K562 (cell line): Measurements from ENCODE around the gene CCDC137. TPM values are rescaled to one million over a fixed set of nuclear protein-coding genes. Genes with fewer than 3 reads are reported as not detected.
A peak's percentile ranks its signal among the peaks of the same experiment; 100 is the strongest.

ENCODE experiments used
- CBFB ChIP-seq: sonication (generic); formaldehyde crosslinking; IDR thresholded peaks from 2 replicates; pipeline ENCODE4 v1.4.0; 2020; ENCODE audit warnings: mild to moderate bottlenecking, missing genetic modification reagents
- CBX5 ChIP-seq: IDR thresholded peaks from 2 replicates; pipeline ENCODE4 v1.6.1; 2014; ENCODE audit warnings: low read depth, borderline replicate concordance
- FIP1L1 ChIP-seq: fragments of 200-400 bp; formaldehyde crosslinking; IDR thresholded peaks from 2 replicates; pipeline ENCODE4 v1.6.1; 2018; ENCODE audit warnings: mild to moderate bottlenecking, low read depth, low read length; ENCODE audit not compliant: poor library complexity, severe bottlenecking
- HDAC8 ChIP-seq: fragments of 450-650 bp; IDR thresholded peaks from 2 replicates; pipeline ENCODE4 v1.6.1; 2016; ENCODE audit warnings: mild to moderate bottlenecking, missing genetic modification characterization, moderate library complexity, missing compliant biosample characterization
- HNRNPH1 ChIP-seq: fragments of 200-400 bp; formaldehyde crosslinking; optimal IDR thresholded peaks from 2 replicates; pipeline ENCODE3; 2017; ENCODE audit warnings: low read depth, mild to moderate bottlenecking, low read length, moderate library complexity
- KLF13 ChIP-seq: fragments of 450-650 bp; IDR thresholded peaks from 2 replicates; pipeline ENCODE4 v1.6.1; 2016; ENCODE audit warnings: missing genetic modification characterization, low read depth, mild to moderate bottlenecking, missing compliant biosample characterization, moderate library complexity, borderline replicate concordance
- MYC ChIP-seq, 2 experiments: fragments of 250-450 bp in 1 of 2; sonication (Bioruptor Pico) in 1 of 2; IDR thresholded peaks; 2 replicates each; pipeline versions ENCODE4 v1.5.1 to v1.6.1; 2012 to 2021; ENCODE audit warnings: low read depth in 2 of 2, borderline replicate concordance in 1 of 2, improper control_type of control experiment in 1 of 2, low read length in 1 of 2, mild to moderate bottlenecking in 1 of 2, moderate library complexity in 1 of 2
- NCOA6 ChIP-seq: fragments of 450-650 bp; IDR thresholded peaks from 2 replicates; pipeline ENCODE4 v1.6.1; 2017; ENCODE audit warnings: mild to moderate bottlenecking
- NFIC ChIP-seq: fragments of 450-650 bp; IDR thresholded peaks from 2 replicates; pipeline ENCODE4 v1.6.1; 2017; ENCODE audit warnings: mild to moderate bottlenecking, inconsistent platforms
- POLR2AphosphoS2 ChIP-seq: IDR thresholded peaks from 2 replicates; pipeline ENCODE4 v1.6.1; 2012; ENCODE audit warnings: low read length, improper control_type of control experiment
- POLR2AphosphoS5 ChIP-seq: IDR thresholded peaks from 2 replicates; pipeline ENCODE4 v1.6.1; 2011; ENCODE audit warnings: mild to moderate bottlenecking, low read depth, low read length, moderate library complexity; ENCODE audit not compliant: control insufficient read depth, insufficient read depth
- RFX1 ChIP-seq: fragments of 450-650 bp; IDR thresholded peaks from 2 replicates; pipeline ENCODE4 v1.6.1; 2016; ENCODE audit warnings: mild to moderate bottlenecking, moderate library complexity
- SLC30A9 ChIP-seq: fragments of 250-450 bp; sonication (Bioruptor Pico); IDR thresholded peaks from 2 replicates; pipeline ENCODE4 v1.8.0; 2022; ENCODE audit warnings: mild to moderate bottlenecking, moderate library complexity
- SMARCE1 ChIP-seq: fragments of 450-650 bp; IDR thresholded peaks from 2 replicates; pipeline ENCODE4 v1.7.1; 2016; ENCODE audit warnings: mild to moderate bottlenecking
- XRCC4 ChIP-seq: IDR thresholded peaks from one replicate; pipeline ENCODE4 v1.6.1; 2011; ENCODE audit not compliant: insufficient read depth, insufficient read length; ENCODE audit errors: extremely low read depth
- ZFPM2 ChIP-seq: fragments of 250-450 bp; sonication (Bioruptor Pico); IDR thresholded peaks from 2 replicates; pipeline ENCODE4 v1.5.1; 2022; ENCODE audit warnings: mild to moderate bottlenecking
- ZNF584 ChIP-seq: fragments of 200-800 bp; sonication (Bioruptor generic); IDR thresholded peaks from 2 replicates; pipeline ENCODE4 v1.6.1; 2016; ENCODE audit warnings: low read depth, mild to moderate bottlenecking, missing genetic modification characterization, missing compliant biosample characterization
- polyA plus RNA-seq, 8 experiments: library from polyadenylated mRNA; depleted of rRNA in 4 of 8; stranded (reverse) in 5 of 8; unstranded in 3 of 8; fragments of >200 nt; fragmentation: Nextera tagmentation in 2 of 8; fragmentation: Illumina TruSeq in 1 of 8; extraction: Ambion mirVana in 2 of 8; extraction: Trizol in 1 of 8; gene quantifications; 2 replicates each; pipeline versions ENCODE4 v1.2.1 to v1.2.3, GENCODE V29; 2011 to 2014; ENCODE audit warnings: inconsistent platforms in 1 of 8, missing spikeins in 1 of 8
- total RNA-seq, 7 experiments: library from RNA; depleted of rRNA in 6 of 7; stranded (reverse); fragments of >200 nt in 6 of 7; fragmentation: Illumina TruSeq in 2 of 7; extraction: Trizol in 2 of 7; gene quantifications; 2 replicates each; pipeline versions ENCODE4 v1.2.1 to v1.2.3, GENCODE V29; 2011 to 2021; ENCODE audit warnings: low replicate concordance in 1 of 7
- TF ChIP-seq, protein P1 (sequence below): fragments of 450-650 bp; IDR thresholded peaks from one replicate; pipeline ENCODE4 v1.6.1; 2018; ENCODE audit warnings: mild to moderate bottlenecking, moderate library complexity; ENCODE audit not compliant: partially characterized antibody
- TF ChIP-seq, protein P2 (sequence below): fragments of 250-450 bp; sonication (Bioruptor Pico); IDR thresholded peaks from 2 replicates; pipeline ENCODE4 v1.9.0; 2021; ENCODE audit warnings: mild to moderate bottlenecking
- TF ChIP-seq, protein P3 (sequence below): sonication (generic); formaldehyde crosslinking; IDR thresholded peaks from 2 replicates; pipeline ENCODE4 v1.8.1; 2023; ENCODE audit warnings: mild to moderate bottlenecking, missing genetic modification reagents
- TF ChIP-seq, protein P4 (sequence below): IDR thresholded peaks from 3 replicates; pipeline ENCODE4 v1.6.1; 2011; ENCODE audit warnings: borderline replicate concordance, mild to moderate bottlenecking, moderate library complexity; ENCODE audit not compliant: insufficient read length; ENCODE audit errors: extremely low read depth

The CCDC137 gene
- total and polyA plus RNA-seq, 9 of the 15 experiments (the other 6 are each of a cell fraction or from before 2014, with no cell fraction given): 2.3 to 68.1 (median 38.3) TPM

DNA sequence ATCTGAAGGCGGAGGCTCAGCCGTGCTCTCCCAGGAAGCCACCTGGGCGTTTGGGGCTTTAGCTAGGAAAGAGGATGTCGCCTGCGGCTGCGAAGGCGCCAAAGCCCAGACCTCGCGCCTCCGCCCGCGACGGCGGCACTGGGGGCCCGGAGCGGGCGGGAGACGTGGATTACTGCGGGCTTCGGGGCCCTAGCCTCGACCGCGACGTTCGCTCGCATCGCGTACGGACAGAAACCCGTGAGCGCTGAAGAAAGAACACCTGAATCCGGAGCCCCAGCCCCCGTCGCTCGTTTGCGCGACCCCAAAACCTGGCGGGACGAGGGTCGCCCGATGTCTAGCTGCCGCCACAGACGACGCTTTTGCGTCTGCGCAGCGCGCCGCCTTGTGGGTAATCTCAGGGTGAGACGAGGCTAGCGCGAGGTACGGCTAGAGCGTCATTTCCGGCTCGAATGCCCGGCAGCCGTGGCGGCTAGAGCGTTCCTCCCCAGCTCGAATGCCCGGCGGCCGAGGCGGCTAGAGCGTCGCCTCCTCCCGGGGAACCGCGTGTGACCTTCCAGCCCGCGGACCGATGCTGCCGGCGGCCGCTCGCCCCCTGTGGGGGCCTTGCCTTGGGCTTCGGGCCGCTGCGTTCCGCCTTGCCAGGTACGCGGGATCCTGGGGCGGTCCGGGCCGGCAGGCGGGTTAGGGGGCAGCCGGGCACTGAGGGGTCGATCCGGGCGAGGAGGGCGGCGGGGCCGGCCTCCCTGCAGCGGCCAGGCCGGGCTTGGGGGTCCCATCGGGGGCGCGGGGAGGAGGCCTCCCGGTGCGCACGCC lies 36.6 kb downstream of the CCDC137 start, which contains the start of gene MRPL12 (continued):
- TF ChIP-seq, protein P1, sequence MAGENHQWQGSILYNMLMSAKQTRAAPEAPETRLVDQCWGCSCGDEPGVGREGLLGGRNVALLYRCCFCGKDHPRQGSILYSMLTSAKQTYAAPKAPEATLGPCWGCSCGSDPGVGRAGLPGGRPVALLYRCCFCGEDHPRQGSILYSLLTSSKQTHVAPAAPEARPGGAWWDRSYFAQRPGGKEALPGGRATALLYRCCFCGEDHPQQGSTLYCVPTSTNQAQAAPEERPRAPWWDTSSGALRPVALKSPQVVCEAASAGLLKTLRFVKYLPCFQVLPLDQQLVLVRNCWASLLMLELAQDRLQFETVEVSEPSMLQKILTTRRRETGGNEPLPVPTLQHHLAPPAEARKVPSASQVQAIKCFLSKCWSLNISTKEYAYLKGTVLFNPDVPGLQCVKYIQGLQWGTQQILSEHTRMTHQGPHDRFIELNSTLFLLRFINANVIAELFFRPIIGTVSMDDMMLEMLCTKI: no peak
- TF ChIP-seq POLR2AphosphoS2 (no peak), CBX5 (no peak), ZNF584 (CRISPR knock-in tag) (no peak), ZFPM2 (no peak), MYC (IDR thresholded peaks at IDR 0.05; ENCODE audit: low read depth, low read length) (peak; percentile 97), MYC (CRISPR knock-in tag; IDR thresholded peaks at IDR 0.05; ENCODE audit: borderline replicate concordance, low read depth) (0 out of 2 replicates have a peak, but pooled peaks have one; percentile 36), XRCC4 (no peak), HDAC8 (tag) (no peak), RFX1 (no peak), POLR2AphosphoS5 (peak; percentile 92), SLC30A9 (CRISPR knock-in tag) (no peak), KLF13 (tag) (0 out of 2 replicates have a peak, but pooled peaks have one; percentile 25), FIP1L1 (peak; percentile 99), HNRNPH1 (no peak), NCOA6 (no peak), NFIC (peak; percentile 17), SMARCE1 (no peak), CBFB (CRISPR knock-in tag) (no peak)
- TF ChIP-seq, protein P2, sequence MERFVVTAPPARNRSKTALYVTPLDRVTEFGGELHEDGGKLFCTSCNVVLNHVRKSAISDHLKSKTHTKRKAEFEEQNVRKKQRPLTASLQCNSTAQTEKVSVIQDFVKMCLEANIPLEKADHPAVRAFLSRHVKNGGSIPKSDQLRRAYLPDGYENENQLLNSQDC (CRISPR knock-in tag): no peak
- TF ChIP-seq, protein P3, sequence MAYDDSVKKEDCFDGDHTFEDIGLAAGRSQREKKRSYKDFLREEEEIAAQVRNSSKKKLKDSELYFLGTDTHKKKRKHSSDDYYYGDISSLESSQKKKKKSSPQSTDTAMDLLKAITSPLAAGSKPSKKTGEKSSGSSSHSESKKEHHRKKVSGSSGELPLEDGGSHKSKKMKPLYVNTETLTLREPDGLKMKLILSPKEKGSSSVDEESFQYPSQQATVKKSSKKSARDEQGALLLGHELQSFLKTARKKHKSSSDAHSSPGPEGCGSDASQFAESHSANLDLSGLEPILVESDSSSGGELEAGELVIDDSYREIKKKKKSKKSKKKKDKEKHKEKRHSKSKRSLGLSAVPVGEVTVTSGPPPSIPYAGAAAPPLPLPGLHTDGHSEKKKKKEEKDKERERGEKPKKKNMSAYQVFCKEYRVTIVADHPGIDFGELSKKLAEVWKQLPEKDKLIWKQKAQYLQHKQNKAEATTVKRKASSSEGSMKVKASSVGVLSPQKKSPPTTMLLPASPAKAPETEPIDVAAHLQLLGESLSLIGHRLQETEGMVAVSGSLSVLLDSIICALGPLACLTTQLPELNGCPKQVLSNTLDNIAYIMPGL (CRISPR knock-in tag): peak; percentile 91
- TF ChIP-seq, protein P4, sequence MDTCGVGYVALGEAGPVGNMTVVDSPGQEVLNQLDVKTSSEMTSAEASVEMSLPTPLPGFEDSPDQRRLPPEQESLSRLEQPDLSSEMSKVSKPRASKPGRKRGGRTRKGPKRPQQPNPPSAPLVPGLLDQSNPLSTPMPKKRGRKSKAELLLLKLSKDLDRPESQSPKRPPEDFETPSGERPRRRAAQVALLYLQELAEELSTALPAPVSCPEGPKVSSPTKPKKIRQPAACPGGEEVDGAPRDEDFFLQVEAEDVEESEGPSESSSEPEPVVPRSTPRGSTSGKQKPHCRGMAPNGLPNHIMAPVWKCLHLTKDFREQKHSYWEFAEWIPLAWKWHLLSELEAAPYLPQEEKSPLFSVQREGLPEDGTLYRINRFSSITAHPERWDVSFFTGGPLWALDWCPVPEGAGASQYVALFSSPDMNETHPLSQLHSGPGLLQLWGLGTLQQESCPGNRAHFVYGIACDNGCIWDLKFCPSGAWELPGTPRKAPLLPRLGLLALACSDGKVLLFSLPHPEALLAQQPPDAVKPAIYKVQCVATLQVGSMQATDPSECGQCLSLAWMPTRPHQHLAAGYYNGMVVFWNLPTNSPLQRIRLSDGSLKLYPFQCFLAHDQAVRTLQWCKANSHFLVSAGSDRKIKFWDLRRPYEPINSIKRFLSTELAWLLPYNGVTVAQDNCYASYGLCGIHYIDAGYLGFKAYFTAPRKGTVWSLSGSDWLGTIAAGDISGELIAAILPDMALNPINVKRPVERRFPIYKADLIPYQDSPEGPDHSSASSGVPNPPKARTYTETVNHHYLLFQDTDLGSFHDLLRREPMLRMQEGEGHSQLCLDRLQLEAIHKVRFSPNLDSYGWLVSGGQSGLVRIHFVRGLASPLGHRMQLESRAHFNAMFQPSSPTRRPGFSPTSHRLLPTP: no peak
